Right cardiac atrium (tissue), 5 donors: ENCODE data around the gene WWTR1. TPM values are rescaled to one million over a fixed set of nuclear protein-coding genes. Genes with fewer than 3 reads are reported as not detected.

Source experiments
- ATAC-seq, 2 donors: fragments of 200-7000 bp; cut with Tn5 transposase; one replicate each; pipeline versions ENCODE4 v1.8.0 to v1.9.1; 2020; ENCODE audit warnings: moderate library complexity in 2 of 2, mild to moderate bottlenecking in 1 of 2
- DNase-seq, 3 donors: peaks; one replicate each; pipeline ENCODE4 v3.0.0-alpha.2; 2020
- H3K27ac ChIP-seq: one replicate; pipeline ENCODE4 v1.5.1; 2013; ENCODE audit warnings: mild to moderate bottlenecking, low read length, control low read depth, moderate library complexity
- H3K27me3 ChIP-seq: one replicate; pipeline ENCODE4 v1.6.1; 2013; ENCODE audit not compliant: control insufficient read depth, insufficient read depth
- H3K4me1 ChIP-seq: one replicate; pipeline ENCODE4 v1.6.1; 2013; ENCODE audit warnings: low read length; ENCODE audit not compliant: control insufficient read depth, insufficient read depth
- H3K4me3 ChIP-seq: one replicate; pipeline ENCODE4 v1.5.1; 2013; ENCODE audit warnings: low read length, control low read depth
- H3K9me3 ChIP-seq: one replicate; pipeline ENCODE4 v1.6.1; 2013; ENCODE audit warnings: low read length; ENCODE audit not compliant: control insufficient read depth
- whole genome bisulfite sequencing: extraction: QIAGEN DNeasy Blood & Tissue Kit; methylation state at CpG from one replicate; pipeline ENCODE4 v1.1.7; 2013; 5-methylcytosine and 5-hydroxymethylcytosine counted together
- intact Hi-C, 4 donors: fragments of 100-400 bp; cut with DNase I; formaldehyde crosslinking; loops; one replicate each; pipeline versions ENCODE4 v1.11.0 to v1.14.0; 2022 to 2023
- polyA plus RNA-seq: library from polyadenylated mRNA; stranded (reverse); fragments of 200-250 nt; gene quantifications from one replicate; pipeline ENCODE4 v1.2.3, GENCODE V29; 2013
- total RNA-seq, 4 donors: library from RNA; stranded (reverse); fragmentation: NEBNext Ultra II Directional; extraction: Animal tissue kit (Norgen Biotek cat#: 25700); gene quantifications; one replicate each; pipeline ENCODE4 v1.2.1, GENCODE V29; 2021
- donor health status: healthy with polysubstance abuse.
- donor health status: DM: no; HTN: yes; CAD: no.
- donor health status: DM: no; HTN: no; CAD: no.
- donor health status: DM: no; HTN: yes; CAD: no; lungs with severe emphysema.
- donor health status: DM: yes; HTN: yes; CAD: no.

The WWTR1 gene
- total and polyA plus RNA-seq, 5 donors, result 23.0 to 99.2 (median 51.1) TPM

- intact Hi-C loops, result no loop called here
- 63% methylated on average over 4 of the region's 4 CpGs for WGBS
These were observed 67.0 kb downstream of the WWTR1 start for GRCh38 chr3:149590691-149591441.

GRCh38 chr3:149589332-149589731, 68.5 kb downstream of the WWTR1 start:
- ATAC-seq (peak in 1 of 2 donors; percentile 38), DNase-seq (no peak)
- Histone ChIP-seq H3K4me3 (no peak overlapping the region), H3K4me1 (peaks cover 4% of the 10 kb centered on the region), H3K9me3 (no peaks in the 10 kb centered on the region), H3K27ac (no peak overlapping the region), H3K27me3 (no peaks in the 10 kb centered on the region)
- intact Hi-C loops, result no loop called here
- 44% methylated on average over 4 of the region's 4 CpGs for WGBS

More at GRCh38 chr3:149590691-149591441, 67.0 kb downstream of the WWTR1 start:
- H3K27me3 ChIP-seq, result no peaks in the 10 kb centered on the region
- H3K4me3 ChIP-seq, result no peak overlapping the region
- peaks cover 2% of the 10 kb centered on the region for H3K4me1 ChIP-seq
- DNase-seq, result no peak
- ATAC-seq, result peak; percentile 52 to 93
- no peaks in the 10 kb centered on the region for H3K9me3 ChIP-seq
- H3K27ac ChIP-seq, result peak overlapping the region; percentile 67

GRCh38 chr3:149588909-149589308, 68.9 kb downstream of the WWTR1 start:
- intact Hi-C loops, result no loop called here
- 46% methylated on average over 4 of the region's 4 CpGs for WGBS
- peaks cover 5% of the 10 kb centered on the region for H3K4me1 ChIP-seq

GRCh38 chr3:149587383-149587782, 70.4 kb downstream of the WWTR1 start:
- Histone ChIP-seq H3K27ac (no peak overlapping the region), H3K9me3 (no peaks in the 10 kb centered on the region), H3K4me1 (peaks cover 3% of the 10 kb centered on the region), H3K4me3 (no peak overlapping the region), H3K27me3 (no peaks in the 10 kb centered on the region)
- no peak for ATAC-seq
- no peak for DNase-seq
- WGBS, result 67% methylated on average over 5 of the region's 5 CpGs
- intact Hi-C loops, result no loop called here

More at GRCh38 chr3:149588909-149589308, 68.9 kb downstream of the WWTR1 start:
- ATAC-seq (peak in 1 of 2 donors; percentile 47), DNase-seq (no peak)
- Histone ChIP-seq H3K27me3 (no peaks in the 10 kb centered on the region), H3K4me3 (no peak overlapping the region), H3K27ac (peak overlapping the region; percentile 61), H3K9me3 (no peaks in the 10 kb centered on the region)

- DNase-seq (no peak), ATAC-seq (peak in 1 of 2 donors; percentile 2)
- H3K4me1 ChIP-seq, result peaks cover 5% of the 10 kb centered on the region
- 81% methylated on average over 1 of the region's 1 CpG for WGBS
- intact Hi-C loops, result no loop called here
- no peak overlapping the region for H3K27ac ChIP-seq
- no peak overlapping the region for H3K4me3 ChIP-seq
- H3K9me3 ChIP-seq, result no peaks in the 10 kb centered on the region
- no peaks in the 10 kb centered on the region for H3K27me3 ChIP-seq
These were observed 71.0 kb downstream of the WWTR1 start for GRCh38 chr3:149586871-149587270.

- no peaks in the 10 kb centered on the region for H3K27me3 ChIP-seq
- ATAC-seq (no peak), DNase-seq (no peak)
- intact Hi-C loops, result no loop called here
- H3K4me3 ChIP-seq, result no peak overlapping the region
- WGBS, result 69% methylated on average over 2 of the region's 2 CpGs
- H3K4me1 ChIP-seq, result peaks cover 10% of the 10 kb centered on the region
- H3K9me3 ChIP-seq, result no peaks in the 10 kb centered on the region
- no peak overlapping the region for H3K27ac ChIP-seq
These were observed 72.5 kb downstream of the WWTR1 start for GRCh38 chr3:149585401-149585726.

GRCh38 chr3:149583921-149584635, 73.7 kb downstream of the WWTR1 start:
- peak in 1 of 2 donors; percentile 22 for ATAC-seq
- Histone ChIP-seq H3K27ac (peak overlapping the region; percentile 43), H3K4me3 (no peak overlapping the region), H3K9me3 (no peaks in the 10 kb centered on the region), H3K27me3 (no peaks in the 10 kb centered on the region), H3K4me1 (peaks cover 13% of the 10 kb centered on the region)
- intact Hi-C loops, result no loop called here
- DNase-seq, result no peak
- 44% methylated on average over 5 of the region's 5 CpGs for WGBS

GRCh38 chr3:149582395-149582794, 75.4 kb downstream of the WWTR1 start:
- H3K4me1 ChIP-seq, result peaks cover 17% of the 10 kb centered on the region
- H3K27me3 ChIP-seq, result no peaks in the 10 kb centered on the region
- intact Hi-C loops, result no loop called here
- ATAC-seq (no peak), DNase-seq (no peak)
- WGBS, result 87% methylated on average over 7 of the region's 7 CpGs
- no peak overlapping the region for H3K4me3 ChIP-seq
- no peak overlapping the region for H3K27ac ChIP-seq
- no peaks in the 10 kb centered on the region for H3K9me3 ChIP-seq

- 32% methylated on average over 8 of the region's 8 CpGs for WGBS
- DNase-seq (peak; percentile 32 to 60 (median 56)), ATAC-seq (peak; percentile 70 to 83)
- H3K27me3 ChIP-seq, result no peaks in the 10 kb centered on the region
- H3K4me1 ChIP-seq, result peaks cover 20% of the 10 kb centered on the region
- peak overlapping the region; percentile 76 for H3K27ac ChIP-seq
- intact Hi-C loops, result no loop called here
- H3K4me3 ChIP-seq, result no peak overlapping the region
- no peaks in the 10 kb centered on the region for H3K9me3 ChIP-seq
These were observed 76.0 kb downstream of the WWTR1 start for GRCh38 chr3:149581681-149582370.

GRCh38 chr3:149581248-149581647, 76.6 kb downstream of the WWTR1 start:
- DNase-seq (no peak), ATAC-seq (no peak)
- intact Hi-C loops, result no loop called here
- Histone ChIP-seq H3K27me3 (no peaks in the 10 kb centered on the region), H3K9me3 (no peaks in the 10 kb centered on the region), H3K4me3 (no peak overlapping the region), H3K4me1 (peaks cover 20% of the 10 kb centered on the region), H3K27ac (no peak overlapping the region)
- WGBS, result 63% methylated on average over 2 of the region's 2 CpGs
